ENCODE results near the gene HOXD3. TPM values are rescaled to one million over a fixed set of nuclear protein-coding genes. Genes with fewer than 3 reads are reported as not detected.

HOXD3 gene
- total RNA-seq, 2 experiments from 2014 or later, result not detected

DNA sequence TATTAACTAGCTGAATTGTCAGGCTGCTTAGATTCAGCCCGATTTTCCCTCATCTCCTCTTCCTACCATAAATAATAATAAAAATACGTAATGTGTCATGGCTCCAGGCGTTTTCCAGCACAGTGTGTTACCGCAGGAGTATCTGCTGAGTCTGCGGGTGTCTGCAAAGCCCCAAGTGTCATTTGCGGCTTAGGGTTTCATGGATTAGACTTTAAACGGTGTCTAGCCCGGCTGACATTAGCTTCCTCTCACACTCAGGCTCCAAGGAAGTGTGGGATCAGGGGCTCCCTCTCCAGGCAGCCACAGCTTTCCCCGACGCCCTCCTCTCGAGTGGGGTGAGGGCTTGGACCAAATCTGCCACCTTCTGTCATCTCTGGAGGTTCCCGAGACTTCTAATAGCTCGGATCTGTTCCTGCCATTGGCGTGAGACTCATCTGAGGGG is 17.3 kb downstream of the HOXD3 start:
- POLR2A ChIA-PET, result no interaction called here
- H3K36me3 Mint-ChIP-seq, result peaks cover 4% of the 10 kb centered on the region
- H3K4me3 Mint-ChIP-seq, result no peak overlapping the region

DNA sequence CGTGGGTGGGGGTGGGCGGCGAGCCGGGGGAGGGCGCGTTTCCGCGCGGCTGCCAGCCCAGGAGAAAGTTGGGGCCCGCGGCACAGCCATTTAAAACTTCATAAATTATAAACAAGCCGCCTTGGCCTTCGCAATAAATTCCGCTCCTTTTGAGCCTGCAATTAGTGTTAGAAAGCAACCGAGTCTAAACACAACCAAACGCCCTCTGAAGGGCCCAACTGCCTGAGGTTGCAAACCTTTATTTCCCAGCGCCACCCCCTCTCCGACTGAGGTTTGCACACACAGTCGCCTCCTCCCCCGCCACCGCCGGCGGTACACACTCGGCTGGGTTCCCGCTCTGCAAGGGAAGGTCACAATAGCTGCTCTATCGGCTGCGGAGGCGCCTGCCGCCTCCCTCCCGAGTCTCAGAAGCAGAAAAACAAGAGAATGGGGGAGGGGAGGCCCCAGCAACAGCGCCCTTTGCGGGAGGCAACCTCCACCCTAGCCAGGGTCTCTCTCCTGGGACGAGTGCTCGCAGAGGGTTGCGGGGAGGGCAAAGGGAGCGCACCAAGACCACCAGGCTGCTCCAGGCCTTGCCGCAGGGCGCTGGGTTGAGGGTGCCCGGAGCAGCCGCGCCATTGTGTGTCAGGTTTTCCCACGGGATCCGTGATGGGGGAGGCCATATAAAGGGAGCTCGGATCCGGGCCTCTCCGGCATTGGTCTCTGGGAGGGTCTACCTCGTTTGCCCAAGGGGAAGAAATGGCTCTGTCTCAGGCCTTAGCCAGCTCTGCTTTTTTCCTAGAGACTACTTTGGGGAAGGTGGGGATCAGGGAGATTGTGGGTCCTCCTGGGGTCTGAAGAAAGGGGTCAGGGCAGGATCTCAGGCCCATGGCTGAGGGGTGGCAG is 18.0 kb downstream of the HOXD3 start:
- DNase-seq (no peak), ATAC-seq (ENCODE audit: low read depth) (no peak)
- Mint-ChIP-seq H3K4me3 (no peak overlapping the region), H3K27ac (no peak overlapping the region), H3K9me3 (peaks cover 3% of the 10 kb centered on the region), H3K4me1 (peaks cover 9% of the 10 kb centered on the region), H3K27me3 (peaks cover 92% of the 10 kb centered on the region), H3K36me3 (peaks cover 4% of the 10 kb centered on the region)
- POLR2A ChIA-PET, result no interaction called here

More for the DNA sequence above, 17.3 kb downstream of the HOXD3 start:
- H3K27me3 Mint-ChIP-seq, result peaks cover 88% of the 10 kb centered on the region
- ATAC-seq (ENCODE audit: low read depth) (no peak), DNase-seq (no peak)
- no peak overlapping the region for H3K27ac Mint-ChIP-seq
- peaks cover 3% of the 10 kb centered on the region for H3K9me3 Mint-ChIP-seq
- peaks cover 9% of the 10 kb centered on the region for H3K4me1 Mint-ChIP-seq

DNA sequence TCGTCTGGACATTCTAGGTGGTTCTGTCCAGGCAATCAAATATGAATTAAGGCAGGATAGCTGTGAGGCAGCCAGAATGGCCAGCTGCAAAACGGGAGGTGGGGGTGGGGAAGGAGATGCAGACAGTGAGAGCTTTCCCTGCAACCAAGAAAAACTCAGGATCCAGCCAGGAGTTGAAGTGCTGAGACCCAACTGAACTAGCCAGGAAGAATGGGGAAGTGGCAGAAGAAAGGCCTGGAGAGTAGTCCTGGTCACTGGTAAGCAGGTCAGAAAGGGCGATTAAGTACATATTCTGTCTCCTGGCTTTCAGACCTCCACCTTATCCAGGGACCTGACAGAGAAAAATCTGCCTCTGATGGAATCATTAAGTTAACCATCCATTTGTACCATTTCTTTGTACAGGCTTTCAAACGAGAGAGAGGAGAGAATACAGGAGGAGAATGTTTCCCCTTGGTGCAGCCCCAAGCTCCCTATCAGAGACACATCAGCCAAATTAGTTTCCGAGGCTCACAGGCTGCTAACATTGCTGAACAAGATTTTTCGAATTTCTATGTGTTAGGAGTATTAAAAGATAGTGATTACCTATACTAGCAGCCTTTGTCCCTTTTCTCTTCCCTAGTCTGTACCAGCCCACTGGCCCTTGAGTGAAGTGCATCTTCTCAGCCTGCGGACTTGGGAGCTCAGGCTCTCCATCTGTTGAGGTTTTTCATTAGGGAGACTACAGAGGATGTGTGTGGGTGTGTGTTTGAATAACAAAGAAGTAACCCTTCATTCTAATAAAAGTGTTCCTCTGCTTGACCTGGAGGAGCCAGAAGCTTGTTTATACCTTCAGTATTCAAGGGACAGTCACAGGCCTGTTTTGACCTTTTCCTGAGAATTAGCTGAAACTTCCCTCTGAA is 18.9 kb downstream of the HOXD3 start:
- Mint-ChIP-seq H3K27me3 (peaks cover 91% of the 10 kb centered on the region), H3K4me3 (no peak overlapping the region), H3K27ac (no peak overlapping the region), H3K4me1 (peaks cover 9% of the 10 kb centered on the region), H3K36me3 (peaks cover 4% of the 10 kb centered on the region), H3K9me3 (peaks cover 3% of the 10 kb centered on the region)
- DNase-seq (no peak), ATAC-seq (ENCODE audit: low read depth) (no peak)
- POLR2A ChIA-PET, result interaction anchor here (0.6 kb wide), 1 partner anchor 463 kb away, joined by 5 read pairs; no protein-coding TSS in a partner anchor

DNA sequence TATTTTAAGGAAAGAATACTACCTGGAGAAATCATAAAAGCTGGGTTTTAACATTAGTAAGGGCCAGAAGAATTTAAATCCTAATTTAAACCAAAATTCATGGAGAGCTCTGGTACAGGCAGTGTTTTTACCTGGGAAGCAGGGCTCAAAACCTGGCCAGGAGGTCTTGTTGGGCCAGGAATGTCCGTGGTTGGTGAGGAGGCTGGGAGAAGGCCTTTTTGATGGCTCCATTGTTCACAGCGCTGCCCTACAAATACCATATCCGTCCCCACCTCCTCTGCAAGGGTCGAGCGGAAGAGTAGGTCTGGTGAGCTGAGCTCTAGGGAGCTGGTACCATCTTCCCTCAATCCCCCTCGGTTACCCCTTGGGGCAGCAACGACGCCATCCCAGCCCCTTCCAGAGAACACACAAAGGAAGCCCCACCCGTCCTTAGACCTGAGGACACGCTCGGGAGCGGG is 20.5 kb downstream of the HOXD3 start:
- H3K9me3 Mint-ChIP-seq, result peaks cover 2% of the 10 kb centered on the region
- peak overlapping the region; percentile 75 for H3K4me3 Mint-ChIP-seq
- H3K4me1 Mint-ChIP-seq, result peaks cover 6% of the 10 kb centered on the region
- DNase-seq, result no peak
- H3K27ac Mint-ChIP-seq, result no peak overlapping the region
- POLR2A ChIA-PET, result no interaction called here
- no peak for ATAC-seq (ENCODE audit: low read depth)
- peaks cover 4% of the 10 kb centered on the region for H3K36me3 Mint-ChIP-seq
- H3K27me3 Mint-ChIP-seq, result peaks cover 85% of the 10 kb centered on the region

DNA sequence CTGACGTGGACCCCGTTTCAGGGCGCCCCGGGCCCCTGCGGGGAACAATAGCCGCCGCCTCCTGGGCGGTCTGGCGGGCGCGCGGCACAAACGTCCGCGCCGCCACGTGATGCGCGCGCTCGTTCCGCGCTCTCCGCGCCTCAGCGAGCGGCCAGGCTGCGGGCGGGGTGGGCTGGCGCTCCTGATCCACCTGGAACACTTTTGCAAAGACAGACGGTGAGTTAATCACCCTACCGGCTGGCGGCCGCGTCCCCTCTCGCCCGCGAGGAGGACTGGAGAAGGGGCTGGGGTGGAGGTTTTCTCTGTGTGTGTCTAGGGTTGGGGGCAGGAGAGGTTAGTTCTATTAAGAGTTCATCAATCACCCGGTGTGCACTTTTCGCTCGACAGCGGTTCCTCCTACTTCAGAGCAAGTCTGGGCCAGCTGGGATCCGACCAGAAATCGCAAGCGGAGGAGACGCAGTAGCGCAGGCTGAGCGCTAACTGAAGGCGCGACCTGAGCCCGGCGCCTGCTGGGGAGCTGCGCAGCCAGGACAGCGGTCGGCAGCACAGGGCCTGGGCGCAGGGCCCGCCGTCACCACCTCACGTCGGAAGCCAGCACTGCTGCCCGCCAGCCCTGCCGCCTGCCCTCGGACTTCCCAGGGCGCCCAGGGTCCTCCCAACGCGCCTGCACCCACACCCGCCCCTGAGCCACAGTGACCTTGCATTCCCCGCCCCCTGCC is 21.1 kb downstream of the HOXD3 start:
- POLR2A ChIA-PET, result no interaction called here
- peaks cover 2% of the 10 kb centered on the region for H3K36me3 Mint-ChIP-seq
- ATAC-seq (ENCODE audit: low read depth) (peak; percentile 31), DNase-seq (no peak)
- H3K4me1 Mint-ChIP-seq, result peaks cover 4% of the 10 kb centered on the region
- H3K4me3 Mint-ChIP-seq, result peak overlapping the region; percentile 75
- peaks cover 85% of the 10 kb centered on the region for H3K27me3 Mint-ChIP-seq
- H3K27ac Mint-ChIP-seq, result no peak overlapping the region
- no peaks in the 10 kb centered on the region for H3K9me3 Mint-ChIP-seq

DNA sequence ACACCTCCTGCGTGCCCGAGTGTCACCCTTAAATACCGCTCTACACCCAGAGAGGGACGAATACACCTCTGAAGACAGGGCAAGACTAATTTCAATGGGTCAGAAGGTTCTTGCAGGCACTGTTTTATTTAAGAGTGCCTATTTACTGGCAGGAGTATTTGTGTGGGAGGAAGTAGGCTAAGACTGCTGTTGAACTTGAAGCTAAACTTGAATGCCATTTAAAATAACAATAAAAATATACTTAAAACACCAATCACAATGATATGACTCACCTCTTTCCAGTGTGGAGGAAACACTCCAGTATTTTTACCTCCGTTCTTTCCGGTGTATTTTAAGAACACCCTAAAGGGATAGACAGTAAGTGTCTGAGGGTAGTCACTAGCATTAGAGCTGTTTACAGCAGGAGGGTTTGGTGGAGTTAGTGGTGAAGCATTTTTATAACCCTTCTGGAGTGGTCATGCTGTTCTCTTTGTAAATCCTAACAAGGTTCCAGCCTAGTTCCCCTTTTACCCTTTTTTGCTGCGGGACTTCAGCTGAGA is 21.7 kb downstream of the HOXD3 start:
- H3K4me1 Mint-ChIP-seq, result peaks cover 4% of the 10 kb centered on the region
- no peaks in the 10 kb centered on the region for H3K9me3 Mint-ChIP-seq
- DNase-seq (no peak), ATAC-seq (ENCODE audit: low read depth) (no peak)
- peaks cover 85% of the 10 kb centered on the region for H3K27me3 Mint-ChIP-seq
- peak overlapping the region; percentile 34 for H3K4me3 Mint-ChIP-seq
- peaks cover 2% of the 10 kb centered on the region for H3K36me3 Mint-ChIP-seq
- H3K27ac Mint-ChIP-seq, result no peak overlapping the region
- POLR2A ChIA-PET, result no interaction called here

DNA sequence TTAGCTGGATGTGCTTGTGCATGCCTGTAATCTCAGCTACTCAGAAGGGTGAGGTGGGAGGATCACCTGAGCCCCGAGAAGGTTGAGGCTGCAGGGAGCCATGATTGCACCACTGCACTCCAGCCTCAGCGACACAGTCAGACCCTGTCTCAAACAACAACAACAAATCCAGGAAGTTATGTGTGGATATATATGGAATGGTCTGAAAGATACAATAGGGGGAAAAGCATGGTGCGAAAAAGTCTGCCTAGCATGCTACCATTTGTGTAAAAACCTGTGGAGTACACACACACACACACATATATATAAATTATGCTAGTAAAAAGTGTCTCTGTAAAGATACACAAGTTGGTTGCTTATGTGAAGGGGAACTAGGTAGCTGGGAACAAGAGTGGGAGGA is 24.4 kb downstream of the HOXD3 start:
- Mint-ChIP-seq H3K9me3 (no peaks in the 10 kb centered on the region), H3K4me1 (peaks cover 4% of the 10 kb centered on the region), H3K36me3 (peaks cover 2% of the 10 kb centered on the region), H3K27me3 (peaks cover 82% of the 10 kb centered on the region), H3K27ac (no peak overlapping the region), H3K4me3 (no peak overlapping the region)
- POLR2A ChIA-PET, result no interaction called here
- ATAC-seq (ENCODE audit: low read depth), result no peak
- no peak for DNase-seq

DNA sequence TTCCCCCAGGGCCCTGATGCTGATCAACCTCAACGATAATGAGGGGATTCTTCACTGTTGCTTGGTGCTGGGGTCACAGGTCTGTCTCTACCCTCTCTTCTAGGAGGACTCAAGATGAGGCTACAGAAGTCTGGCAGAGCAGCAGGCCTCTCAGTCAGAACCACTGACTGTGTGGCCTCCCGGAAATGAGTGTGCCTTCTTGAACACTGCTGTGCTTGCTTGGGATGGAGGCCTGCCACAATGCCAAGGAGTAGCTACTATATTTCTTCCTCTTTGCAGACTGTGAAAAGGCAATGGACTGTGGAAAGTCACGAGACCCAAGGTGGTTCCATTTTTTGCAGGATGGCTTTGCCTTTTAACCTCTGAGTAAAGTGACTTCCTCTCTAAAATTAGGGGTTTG is 25.6 kb downstream of the HOXD3 start:
- H3K36me3 Mint-ChIP-seq, result no peaks in the 10 kb centered on the region
- H3K4me1 Mint-ChIP-seq, result peaks cover 9% of the 10 kb centered on the region
- H3K27ac Mint-ChIP-seq, result no peak overlapping the region
- POLR2A ChIA-PET, result no interaction called here
- H3K9me3 Mint-ChIP-seq, result no peaks in the 10 kb centered on the region
- no peak overlapping the region for H3K4me3 Mint-ChIP-seq
- no peak for ATAC-seq (ENCODE audit: low read depth)
- peaks cover 80% of the 10 kb centered on the region for H3K27me3 Mint-ChIP-seq
- DNase-seq, result no peak

DNA sequence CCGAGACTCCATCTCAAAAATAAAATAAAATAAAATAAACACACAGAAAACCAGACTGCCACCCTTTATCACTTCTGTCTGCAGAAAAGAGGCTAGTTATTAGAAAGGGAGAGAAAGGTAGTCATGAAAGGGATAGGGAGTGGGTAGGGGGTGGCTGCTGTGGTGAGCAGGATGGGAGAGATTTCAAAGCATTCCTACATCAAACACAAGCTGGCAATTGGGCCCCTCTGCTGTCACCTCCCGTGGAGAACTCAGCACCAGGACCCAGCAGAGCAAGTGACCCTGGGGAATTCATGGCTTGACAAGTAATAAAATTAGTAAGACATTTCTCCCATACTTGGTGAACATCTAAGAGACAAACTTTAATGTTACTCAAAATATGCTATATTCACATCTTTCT is 27.6 kb downstream of the HOXD3 start:
- DNase-seq (no peak), ATAC-seq (ENCODE audit: low read depth) (no peak)
- Mint-ChIP-seq H3K27ac (no peak overlapping the region), H3K4me3 (no peak overlapping the region), H3K36me3 (no peaks in the 10 kb centered on the region), H3K4me1 (peaks cover 10% of the 10 kb centered on the region), H3K27me3 (peaks cover 76% of the 10 kb centered on the region), H3K9me3 (no peaks in the 10 kb centered on the region)
- POLR2A ChIA-PET, result no interaction called here

DNA sequence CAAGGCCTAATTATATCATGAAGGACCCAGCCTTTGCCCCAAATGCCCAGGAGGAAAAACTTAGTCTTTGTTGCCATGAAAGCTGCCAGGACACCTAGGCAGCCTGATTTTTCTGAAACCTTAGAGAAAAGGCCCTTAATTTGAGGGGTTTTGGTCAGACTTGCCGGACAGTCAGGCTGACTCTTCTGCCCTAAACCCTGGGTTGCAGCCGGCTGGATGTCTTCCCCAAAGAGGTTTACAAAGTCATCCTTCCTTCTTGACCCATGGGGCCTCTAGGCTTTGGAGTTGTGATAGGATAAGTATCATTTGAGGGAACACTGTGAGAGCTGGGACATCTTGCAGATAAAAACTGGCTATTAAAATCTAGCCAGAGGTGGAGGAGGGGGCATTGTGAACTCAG is 28.9 kb downstream of the HOXD3 start:
- Mint-ChIP-seq H3K27ac (no peak overlapping the region), H3K4me3 (no peak overlapping the region), H3K36me3 (no peaks in the 10 kb centered on the region), H3K4me1 (peaks cover 10% of the 10 kb centered on the region), H3K9me3 (no peaks in the 10 kb centered on the region), H3K27me3 (peaks cover 77% of the 10 kb centered on the region)
- no peak for ATAC-seq (ENCODE audit: low read depth)
- POLR2A ChIA-PET, result no interaction called here
- no peak for DNase-seq

DNA sequence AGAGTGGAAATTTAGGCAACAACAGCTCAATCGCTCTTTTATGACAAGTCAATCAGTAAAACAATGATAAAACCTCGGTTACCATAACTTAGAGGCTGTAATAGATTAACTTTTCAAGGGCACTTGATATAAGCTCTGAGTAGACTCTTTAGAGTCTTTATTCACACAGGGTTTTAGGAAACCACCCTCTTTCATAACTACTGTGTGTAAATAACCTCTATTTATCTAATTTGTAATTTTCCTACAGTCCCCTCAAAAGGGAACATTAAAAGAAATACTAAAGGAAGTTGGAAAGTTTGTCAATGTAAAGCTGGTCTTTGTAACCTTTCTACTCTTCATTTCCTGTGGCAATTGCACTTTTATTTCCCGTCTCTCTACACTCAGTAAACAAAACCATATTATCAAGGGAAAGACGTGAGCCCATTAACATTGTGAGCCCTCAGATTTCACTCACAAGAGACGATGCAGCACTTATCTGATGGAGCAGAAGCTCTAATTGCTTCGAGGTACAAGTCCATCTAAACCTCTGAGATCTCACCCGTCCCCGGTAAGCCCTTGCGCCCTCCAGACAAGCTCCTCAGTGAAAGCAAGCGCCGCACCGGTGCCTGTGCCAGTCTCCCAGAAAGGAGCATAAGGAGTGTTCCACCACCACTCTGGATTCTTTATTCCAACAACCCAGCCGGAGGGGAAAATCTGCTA is 30.2 kb downstream of the HOXD3 start:
- DNase-seq (peak; percentile 36), ATAC-seq (ENCODE audit: low read depth) (no peak)
- peaks cover 10% of the 10 kb centered on the region for H3K4me1 Mint-ChIP-seq
- no peak overlapping the region for H3K27ac Mint-ChIP-seq
- H3K9me3 Mint-ChIP-seq, result no peaks in the 10 kb centered on the region
- peaks cover 87% of the 10 kb centered on the region for H3K27me3 Mint-ChIP-seq
- H3K4me3 Mint-ChIP-seq, result peak overlapping the region; percentile 77
- POLR2A ChIA-PET, result no interaction called here
- H3K36me3 Mint-ChIP-seq, result no peaks in the 10 kb centered on the region

DNA sequence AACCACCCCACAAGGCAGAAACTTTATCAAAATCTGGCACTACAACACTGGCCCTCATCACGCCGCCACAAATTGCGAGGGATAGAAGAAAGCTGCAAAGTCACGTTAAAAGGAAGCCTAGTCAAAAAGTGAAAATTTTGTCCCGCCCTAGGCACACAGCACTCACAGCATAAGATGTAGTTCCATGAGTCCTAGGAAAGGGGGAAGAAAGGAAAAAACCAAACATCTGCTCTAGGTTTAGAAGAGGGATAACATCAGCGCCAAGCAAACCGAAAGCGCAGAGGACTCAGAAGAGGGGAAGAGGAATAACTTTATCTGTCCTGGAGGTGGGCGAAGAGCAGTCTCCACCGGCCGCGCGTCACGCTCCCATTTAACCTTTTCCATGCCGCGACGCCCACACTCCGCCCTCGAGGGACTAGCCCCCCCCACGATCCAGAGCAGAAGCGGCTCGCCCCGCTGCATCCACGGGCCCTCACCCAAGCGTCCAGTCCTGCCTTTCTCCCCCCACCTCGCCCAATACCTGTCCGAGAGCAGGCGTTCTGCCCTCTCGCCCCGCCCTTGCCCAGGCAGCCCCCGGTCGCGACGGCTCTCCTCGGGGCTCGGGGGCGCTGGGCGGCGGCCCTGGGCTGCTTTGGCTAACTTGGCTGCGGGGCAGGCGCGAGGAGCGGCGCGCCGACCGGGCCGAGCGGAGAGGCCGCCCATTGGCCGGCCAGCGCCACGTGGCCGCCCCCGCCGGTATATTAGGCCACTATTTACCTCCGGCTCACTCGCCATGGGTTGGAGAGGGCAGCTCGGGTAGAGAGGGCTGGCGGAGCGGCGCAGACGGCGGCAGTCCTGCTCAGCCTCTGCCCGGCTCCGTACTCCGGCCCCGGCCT is 31.0 kb downstream of the HOXD3 start, which contains the start of gene HOXD1:
HOXD1 (plus strand) TSS at position 770 of the 875 bp plus-strand sequence. CDS start 134 bp downstream, outside the sequence.
- Mint-ChIP-seq H3K4me3 (peak within 1 kb of the TSS; percentile 77), H3K9me3 (no peaks in the 10 kb centered on the region), H3K27me3 (peaks cover 87% of the 10 kb centered on the region), H3K4me1 (peaks cover 10% of the 10 kb centered on the region), H3K36me3 (no peaks in the 10 kb centered on the region), H3K27ac (no peak within 1 kb of the TSS)
- POLR2A ChIA-PET, result no interaction called here
- DNase-seq, result peak; percentile 42
- peak; percentile 46 for ATAC-seq (ENCODE audit: low read depth)
